Measurements from ENCODE around the gene ZBTB6.

Gene ZBTB6

GRCh38 chr9:122912964-122913673 is at the start of gene ZBTB6:
Gene ZBTB6 (minus strand): TSS chr9:122913323. CDS start chr9:122912072, 1,251 bp downstream.
- DNase-seq = peak; percentile 74

DNA sequence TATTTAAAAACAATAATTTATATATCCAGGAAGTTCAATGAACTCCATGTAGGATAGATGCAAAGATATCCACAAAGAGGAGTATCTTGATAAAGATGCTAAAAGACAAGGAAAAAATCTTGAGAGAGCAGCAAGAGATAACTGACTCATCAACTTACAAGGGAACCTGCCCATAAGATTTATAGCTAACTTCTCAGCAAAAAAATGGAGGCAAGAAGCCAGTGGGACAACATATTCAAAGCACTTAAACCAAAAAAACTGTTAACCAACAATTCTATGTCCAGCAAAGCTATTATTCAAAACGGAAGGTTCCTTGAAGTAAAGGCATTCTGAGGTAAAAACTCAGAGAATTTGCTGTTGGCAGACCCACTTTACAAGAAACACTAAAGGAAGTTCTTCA is 48.0 kb upstream of the ZBTB6 start:
- DNase-seq = no peak

DNA sequence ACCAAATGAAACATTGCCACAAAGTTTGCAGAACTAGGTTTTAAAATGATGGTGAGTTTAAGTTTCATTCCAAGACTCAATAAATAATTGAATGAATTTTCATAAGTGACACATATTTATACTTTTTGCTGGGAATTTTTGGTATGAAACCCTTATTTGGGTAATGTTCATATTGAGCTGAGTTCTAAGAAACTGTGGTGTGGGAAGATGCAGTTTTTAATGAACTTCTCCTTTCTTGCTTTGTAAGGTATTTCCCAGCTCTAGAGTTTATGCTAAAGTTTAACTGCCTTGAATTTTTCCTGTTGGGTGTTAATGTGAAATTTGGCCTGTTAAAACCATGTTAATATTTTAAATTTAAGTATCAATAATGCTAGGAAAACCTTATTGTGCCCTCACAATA is 42.8 kb upstream of the ZBTB6 start:
- no peak for DNase-seq

DNA sequence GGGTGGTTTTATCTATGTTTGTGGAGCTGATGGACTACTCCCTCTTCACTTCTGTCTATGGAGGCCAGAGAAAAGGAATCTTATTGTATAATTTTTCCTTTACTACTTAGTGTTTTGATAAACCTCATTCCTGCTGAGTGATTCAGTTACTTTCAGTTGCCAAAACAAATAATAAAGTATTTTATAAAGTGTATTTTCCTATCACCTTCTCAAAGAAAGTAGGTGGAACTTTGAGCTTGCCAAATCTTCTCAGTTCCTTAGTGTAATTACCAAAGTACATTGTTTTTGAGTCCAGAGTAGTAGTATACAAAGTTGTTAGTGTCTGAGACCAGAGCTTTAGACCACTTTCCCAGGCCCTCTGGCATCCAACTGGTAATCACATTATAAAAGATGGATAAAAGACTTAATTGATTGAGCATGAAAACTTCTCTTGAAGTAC is 41.1 kb upstream of the ZBTB6 start:
- DNase-seq = no peak

DNA sequence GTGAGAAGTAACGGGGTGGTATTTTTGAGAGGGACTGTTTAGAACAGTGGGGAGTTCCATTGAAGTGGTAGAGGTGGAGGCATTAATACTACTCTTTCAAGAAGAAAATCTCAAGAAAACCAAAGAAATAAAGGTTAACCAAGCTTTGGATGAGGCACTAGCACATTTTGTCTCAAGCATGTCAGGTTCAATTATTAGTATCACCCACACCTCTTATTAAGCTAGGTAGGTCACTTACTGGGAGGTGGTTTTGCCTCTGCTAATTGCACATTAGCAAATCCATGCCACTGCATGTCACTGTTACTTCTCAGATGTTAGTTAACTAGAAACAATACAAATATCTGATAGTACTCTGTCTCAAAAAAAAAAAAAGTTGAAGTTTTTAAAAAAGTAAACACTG is 37.9 kb upstream of the ZBTB6 start:
- DNase-seq = no peak

DNA sequence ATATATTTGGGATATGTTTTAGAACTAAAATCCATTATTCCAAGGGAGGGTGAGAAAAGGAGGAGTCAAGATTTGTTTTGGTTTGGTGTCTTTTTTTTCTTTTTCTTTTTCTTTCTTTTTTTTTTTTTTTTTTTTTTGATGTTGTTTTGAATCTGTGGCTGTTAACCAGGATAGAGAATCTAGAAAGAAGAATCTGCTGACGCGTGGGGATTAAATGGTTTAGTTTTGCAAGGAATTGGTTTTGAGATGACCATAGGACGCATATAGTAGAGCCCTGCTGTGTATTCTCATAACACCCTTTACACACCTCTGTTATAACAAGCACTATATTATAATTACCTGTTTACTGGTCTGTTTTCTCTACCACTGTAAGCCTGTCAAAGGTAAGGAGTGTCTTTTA is 37.1 kb upstream of the ZBTB6 start:
- no peak for DNase-seq

DNA sequence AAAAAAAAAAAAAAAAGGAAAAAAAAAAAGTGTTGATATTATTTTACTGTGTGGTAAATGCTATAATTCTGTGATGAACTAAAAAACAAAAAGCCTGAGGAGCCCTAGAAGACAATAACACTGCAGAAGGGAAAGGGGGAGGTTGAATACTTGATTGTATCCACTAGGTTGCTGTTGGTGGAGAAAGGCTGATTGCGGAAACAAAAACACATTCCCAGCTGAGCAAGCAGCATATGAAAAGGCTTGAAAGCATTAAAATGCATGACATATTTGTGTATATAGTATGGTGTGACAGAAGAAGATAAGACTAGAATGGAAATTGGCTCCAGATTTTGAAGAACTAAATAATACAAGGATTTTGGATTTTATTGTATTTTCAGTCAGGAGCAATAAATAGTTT is 36.6 kb upstream of the ZBTB6 start:
- DNase-seq = no peak

GRCh38 chr9:122948313-122948712 is 35.2 kb upstream of the ZBTB6 start:
- DNase-seq = no peak

GRCh38 chr9:122946461-122947005 is 33.4 kb upstream of the ZBTB6 start:
- no peak for DNase-seq

- no peak for DNase-seq
These were observed 32.1 kb upstream of the ZBTB6 start for GRCh38 chr9:122944960-122945888.

DNA sequence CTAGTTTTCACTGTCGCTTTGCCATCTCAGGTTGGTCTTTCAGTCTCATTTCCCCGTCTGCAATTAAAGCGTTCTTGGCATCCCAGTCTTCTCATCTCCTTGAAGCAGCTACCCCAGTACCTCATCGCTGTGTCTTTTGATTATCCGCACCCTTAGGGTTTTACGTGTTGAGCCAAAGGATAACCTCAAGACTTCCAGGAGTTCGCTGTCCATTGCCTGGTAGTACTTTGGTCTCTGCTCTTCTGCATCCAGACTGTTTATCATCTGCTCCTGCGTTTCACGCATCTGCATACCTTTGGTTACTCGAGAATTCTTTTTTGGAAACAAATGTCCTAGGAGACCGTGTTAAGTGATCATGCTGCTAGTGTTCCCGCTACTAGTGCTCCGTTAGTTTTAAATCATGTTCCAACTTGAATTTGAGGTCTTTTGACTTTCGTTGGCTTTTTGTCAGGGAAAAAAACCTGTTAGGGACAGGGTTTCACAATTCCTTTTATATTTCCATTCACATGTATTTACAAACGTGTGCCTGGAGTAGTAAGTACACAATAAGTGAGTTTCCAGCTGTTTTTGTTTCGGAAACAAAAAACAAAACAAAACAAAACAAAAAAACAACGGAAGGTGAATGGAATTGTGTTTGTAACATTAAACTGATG is 28.6 kb upstream of the ZBTB6 start:
- DNase-seq = no peak

DNA sequence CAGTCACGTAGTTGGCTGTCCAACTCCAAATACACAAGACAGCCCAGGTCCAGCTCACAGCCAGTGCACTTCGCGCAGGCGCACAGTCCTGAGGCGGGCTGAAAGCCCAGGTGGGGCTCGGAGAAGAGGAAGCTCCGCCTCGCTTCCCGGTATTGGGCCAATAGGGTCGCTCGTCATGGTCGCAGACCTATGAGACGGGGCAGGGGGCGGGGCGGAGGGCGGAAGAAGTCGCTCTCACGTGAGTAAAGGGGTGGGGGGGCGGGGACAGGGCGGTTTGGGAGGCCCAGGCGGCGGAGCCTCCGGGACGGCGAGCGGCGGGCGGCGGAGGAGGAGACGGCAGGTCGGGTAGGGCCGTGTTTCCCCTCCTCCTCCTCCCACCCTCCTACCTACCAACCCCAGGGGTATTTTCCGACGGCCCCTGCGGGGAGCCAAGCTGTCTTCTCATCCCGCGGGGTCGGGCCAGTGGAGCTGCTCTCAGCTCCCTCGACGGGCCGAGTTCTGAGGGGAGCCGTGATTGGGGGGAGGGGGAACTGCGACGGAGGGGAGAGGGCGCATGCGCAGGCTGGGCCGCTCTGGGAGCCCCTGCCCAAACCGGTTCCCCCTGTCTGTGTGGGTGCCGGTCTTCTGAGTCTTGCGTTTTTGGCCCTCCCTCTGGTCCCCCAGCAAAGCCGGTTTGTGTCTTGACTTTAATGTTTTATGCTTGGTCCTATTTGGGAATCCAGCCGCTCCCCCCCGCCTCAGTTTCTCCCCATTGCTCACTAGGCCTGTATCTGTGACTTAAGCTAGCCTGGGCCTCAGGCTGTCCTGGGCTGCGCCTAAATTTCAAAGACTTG is 27.8 kb upstream of the ZBTB6 start, which contains the start of gene RABGAP1:
Gene RABGAP1 (plus strand): TSS at position 272 of the 833 bp plus-strand sequence. CDS start 16,040 bp downstream, outside the sequence.
- peak; percentile 99 for DNase-seq

- no peak for DNase-seq
These were observed 27.3 kb upstream of the ZBTB6 start for GRCh38 chr9:122940454-122940748.

- no peak for DNase-seq
These were observed 26.5 kb upstream of the ZBTB6 start for GRCh38 chr9:122939601-122940000.

- DNase-seq = no peak
These were observed 23.8 kb upstream of the ZBTB6 start for GRCh38 chr9:122936883-122937282.

DNA sequence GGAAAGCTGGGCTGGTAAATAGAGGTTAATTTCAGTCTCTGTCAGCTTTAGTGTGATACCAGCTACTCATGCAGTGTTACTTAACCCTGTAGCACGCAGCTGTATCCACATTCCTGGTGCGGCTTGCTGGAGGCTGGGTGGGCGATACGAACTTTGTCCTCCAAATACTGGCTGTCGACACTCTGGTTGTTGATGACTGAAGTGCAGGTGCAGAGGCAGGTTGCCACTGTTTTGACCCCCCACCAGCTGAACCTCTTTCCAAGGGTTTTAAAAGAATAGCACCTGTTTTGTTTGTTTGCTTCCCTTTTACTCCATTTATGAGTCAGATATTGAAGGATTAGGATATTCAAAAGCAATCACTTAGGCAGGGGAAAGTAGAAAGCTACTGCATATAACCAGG is 23.3 kb upstream of the ZBTB6 start:
- no peak for DNase-seq

DNA sequence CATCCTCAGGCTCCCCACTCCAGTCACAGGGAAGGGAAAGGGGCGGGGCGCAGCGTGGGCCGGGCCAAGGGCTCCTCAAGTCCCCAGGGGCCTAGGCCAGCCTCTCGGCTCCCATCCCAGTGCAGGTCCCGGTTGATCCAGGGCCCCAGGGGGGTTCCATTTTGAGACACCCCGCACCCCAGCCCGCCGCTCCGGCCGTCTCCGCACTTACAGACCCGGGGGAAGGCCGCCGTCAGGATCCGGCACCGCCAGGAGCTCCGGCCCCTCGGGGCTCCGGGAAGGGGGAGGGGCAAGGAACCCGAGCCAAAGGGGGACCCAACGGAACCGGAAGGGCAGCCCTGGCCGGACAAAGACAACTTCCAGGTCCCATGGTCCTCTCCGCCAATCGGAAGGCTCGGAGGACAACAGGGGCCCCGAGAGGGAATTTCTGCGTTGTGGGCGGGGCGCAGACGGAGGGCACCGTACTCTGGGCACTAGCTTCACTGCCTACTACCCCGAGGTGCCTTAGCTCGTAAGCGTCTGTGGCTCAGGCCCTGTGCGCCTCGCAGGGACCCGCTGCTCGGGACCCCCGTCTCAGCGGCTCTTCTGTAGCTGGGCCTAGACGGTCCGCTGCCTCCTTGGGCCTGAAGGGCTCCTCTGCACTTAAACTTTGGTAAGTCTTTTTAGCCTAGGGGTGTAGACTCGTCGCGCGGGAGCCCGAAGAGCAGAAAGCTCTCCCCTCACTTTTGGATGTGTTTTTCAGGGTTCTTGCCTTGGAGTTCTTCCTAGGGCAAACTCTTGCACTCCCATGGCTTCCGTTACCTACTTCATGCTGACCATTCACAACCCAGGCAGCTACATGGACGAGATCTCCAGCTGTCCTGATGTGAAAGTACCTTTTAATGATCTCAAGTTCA is 18.4 kb upstream of the ZBTB6 start, which contains the start of gene ZBTB26:
Gene ZBTB26 (minus strand): TSS at position 287 of the 896 bp plus-strand sequence. CDS start 11,578 bp downstream, outside the sequence.
- DNase-seq = peak; percentile 94

DNA sequence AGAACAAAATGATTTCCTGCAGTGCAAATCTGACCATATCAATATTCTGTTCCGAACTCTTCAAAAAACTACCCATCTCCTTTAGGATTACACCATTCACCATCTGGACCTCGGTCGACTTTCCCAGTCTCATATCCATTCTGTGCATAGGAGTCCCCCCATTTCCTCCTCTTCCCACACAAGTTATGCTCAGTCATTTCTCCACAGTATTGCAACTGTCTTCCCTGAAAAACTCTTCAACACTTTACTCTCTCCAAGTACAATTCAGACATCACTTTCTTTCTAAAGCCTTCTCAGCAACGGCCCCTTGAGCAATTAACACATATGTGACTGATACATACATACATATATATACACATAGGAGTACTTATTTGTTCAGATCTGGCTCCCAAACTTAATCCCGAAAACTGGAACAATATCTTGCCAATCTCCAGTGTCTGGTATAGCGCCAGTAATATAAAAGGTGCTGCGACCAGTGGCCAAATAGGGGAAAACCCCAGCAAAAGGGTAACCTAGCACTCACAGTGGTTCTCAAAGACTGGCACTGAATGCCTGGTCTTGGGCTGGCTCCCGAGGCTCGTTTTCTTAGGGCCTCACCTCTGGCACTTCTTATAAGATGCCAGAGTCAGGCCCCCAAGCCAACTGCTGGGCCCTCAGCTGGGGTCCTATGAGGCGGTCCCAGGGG is 17.6 kb upstream of the ZBTB6 start:
- no peak for DNase-seq

DNA sequence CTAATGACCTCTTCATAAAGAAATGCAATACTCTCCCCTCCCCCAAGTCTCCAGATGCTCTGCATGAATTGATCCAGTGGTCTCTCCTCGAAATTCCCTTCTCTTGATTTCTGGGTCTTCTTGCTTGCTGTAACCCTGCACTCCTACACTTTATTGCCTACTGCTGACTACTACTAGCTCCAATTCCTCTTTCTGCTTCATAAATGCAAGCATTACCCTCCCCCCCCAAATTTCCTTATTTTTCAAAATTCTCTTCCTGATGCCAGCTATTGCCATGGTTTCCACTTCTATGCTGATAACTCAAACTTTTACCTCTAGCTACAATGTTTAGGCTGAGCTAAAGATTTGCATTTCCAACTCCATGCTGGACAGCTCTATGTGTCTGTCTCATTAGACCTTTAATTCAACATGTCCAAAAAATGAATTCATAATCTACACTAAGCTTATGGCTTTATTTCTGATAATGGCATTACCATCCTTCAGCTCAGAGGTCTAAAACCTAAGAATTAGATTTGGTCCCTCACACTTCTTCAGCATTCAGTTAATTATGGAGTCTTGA is 16.8 kb upstream of the ZBTB6 start:
- DNase-seq = no peak

- DNase-seq = no peak
These were observed 10.8 kb upstream of the ZBTB6 start for GRCh38 chr9:122923947-122924346.
